Fibroblast of lung (primary cell): Measurements from ENCODE around the gene AGT. TPM values are rescaled to one million over a fixed set of nuclear protein-coding genes. Genes with fewer than 3 reads are reported as not detected.

Experiments
- DNase-seq, 2 donors: peaks; one replicate each; pipeline versions ENCODE4 v3.0.0 to v3.0.0-alpha.2; 2010; ENCODE audit warnings: low read depth in 2 of 2
- H2AFZ ChIP-seq: 2 replicates; pipeline ENCODE4 v1.5.1; 2012; ENCODE audit warnings: low read length, control low read depth, inconsistent platforms
- H3K27ac ChIP-seq: 2 replicates; pipeline ENCODE4 v1.5.1; 2011; ENCODE audit warnings: low read length, control low read depth; ENCODE audit not compliant: insufficient read depth
- H3K27me3 ChIP-seq: 2 replicates; pipeline ENCODE4 v1.5.1; 2011; ENCODE audit warnings: mild to moderate bottlenecking, low read length; ENCODE audit not compliant: control insufficient read depth, insufficient read depth
- H3K36me3 ChIP-seq: 2 replicates; pipeline ENCODE4 v1.5.1; 2011; ENCODE audit warnings: low read length; ENCODE audit not compliant: control insufficient read depth, insufficient read depth
- H3K4me1 ChIP-seq: 2 replicates; pipeline ENCODE4 v1.5.1; 2011; ENCODE audit warnings: low read length; ENCODE audit not compliant: control insufficient read depth, insufficient read depth; ENCODE audit errors: extremely low read depth
- H3K4me2 ChIP-seq: 2 replicates; pipeline ENCODE4 v1.5.1; 2011; ENCODE audit warnings: low read length, control low read depth; ENCODE audit not compliant: insufficient read depth; ENCODE audit errors: extremely low read depth
- H3K4me3 ChIP-seq, 4 experiments: fragments of 200-600 bp in 1 of 4; sonication (generic) in 1 of 4; replicated peaks in 1 of 4; 2 replicates each; pipeline ENCODE4 v1.5.1; 2011 to 2016; ENCODE audit warnings: low read length in 4 of 4, low read depth in 3 of 4, mild to moderate bottlenecking in 3 of 4, control low read depth in 2 of 4, inconsistent platforms in 1 of 4, mixed read lengths in 1 of 4; ENCODE audit not compliant: insufficient read depth in 1 of 4; ENCODE audit errors: control extremely low read depth in 1 of 4
- H3K79me2 ChIP-seq: 2 replicates; pipeline ENCODE4 v1.5.1; 2012; ENCODE audit warnings: mild to moderate bottlenecking, low read length, inconsistent platforms; ENCODE audit not compliant: control insufficient read depth, insufficient read depth
- H3K9ac ChIP-seq: 2 replicates; pipeline ENCODE4 v1.5.1; 2011; ENCODE audit warnings: mild to moderate bottlenecking, low read length, control low read depth; ENCODE audit not compliant: insufficient read depth
- H3K9me3 ChIP-seq: 2 replicates; pipeline ENCODE4 v1.5.1; 2012; ENCODE audit warnings: low read depth, low read length; ENCODE audit not compliant: control insufficient read depth, insufficient read depth
- H4K20me1 ChIP-seq: 2 replicates; pipeline ENCODE4 v1.5.1; 2011; ENCODE audit warnings: low read length; ENCODE audit not compliant: control insufficient read depth, insufficient read depth; ENCODE audit errors: extremely low read depth
- CTCF ChIP-seq, 2 donors: IDR thresholded peaks in 1 of 2; conservative IDR thresholded peaks in 1 of 2; 1 replicate in 1 of 2; 2 replicates in 1 of 2; pipeline ENCODE4 v1.5.1; 2011 to 2012; ENCODE audit warnings: low read length in 2 of 2, control low read depth in 1 of 2, inconsistent platforms in 1 of 2, low read depth in 1 of 2, mild to moderate bottlenecking in 1 of 2
- EZH2 ChIP-seq: IDR thresholded peaks from 2 replicates; pipeline ENCODE4 v1.5.1; 2012; ENCODE audit warnings: low read length, control low read depth, mild to moderate bottlenecking; ENCODE audit errors: missing control alignments
- polyA plus RNA-seq, 2 donors: library from polyadenylated mRNA; depleted of rRNA in 1 of 2; stranded (reverse) in 1 of 2; unstranded in 1 of 2; fragments of >200 nt; gene quantifications; 2 replicates each; pipeline ENCODE4 v1.2.1, GENCODE V29; 2011 to 2012; ENCODE audit warnings: missing spikeins in 1 of 2
- total RNA-seq: library from RNA; depleted of rRNA; stranded (reverse); fragments of >200 nt; gene quantifications from 2 replicates; pipeline ENCODE4 v1.2.1, GENCODE V29; 2014

Gene AGT
- total and polyA plus RNA-seq, 2 donors (not counting 1 experiment from before 2014, with no cell fraction given), result 3.7 to 10.6 TPM

DNA sequence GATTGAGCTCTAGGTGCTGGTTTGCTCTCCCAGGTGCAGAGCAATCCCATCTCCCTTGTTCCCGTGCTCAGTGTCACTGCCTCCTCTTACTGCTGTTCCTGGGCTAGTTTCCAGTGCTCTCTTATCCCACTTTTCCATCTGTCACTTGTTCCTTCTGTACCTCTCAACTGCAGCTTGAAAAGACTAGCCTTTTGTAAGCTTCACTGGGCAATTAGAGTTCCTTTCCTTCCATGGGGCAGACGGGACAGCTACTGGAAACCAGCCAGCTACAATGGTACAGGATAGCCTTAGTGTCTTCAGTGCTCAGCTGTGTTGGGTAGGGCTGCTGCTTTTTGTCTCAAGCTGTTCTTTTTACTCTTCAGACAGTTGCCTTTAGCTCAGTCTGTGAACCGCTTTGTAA, 31.6 kb downstream of the AGT start:
- Histone ChIP-seq H3K4me2 (no peak overlapping the region), H3K4me3 (no peak overlapping the region), H3K79me2 (no peaks in the 10 kb centered on the region), H2AFZ (no peak overlapping the region), H3K4me1 (peaks cover 10% of the 10 kb centered on the region), H3K9ac (no peak overlapping the region), H3K36me3 (no peaks in the 10 kb centered on the region), H3K9me3 (no peaks in the 10 kb centered on the region), H3K27ac (no peak overlapping the region), H3K27me3 (no peaks in the 10 kb centered on the region), H4K20me1 (no peaks in the 10 kb centered on the region)
- TF ChIP-seq CTCF (conservative IDR thresholded peaks at IDR 0.05 in 1 of 2, IDR thresholded peaks at IDR 0.05 in 1 of 2; ENCODE audit: low read depth in 1 of 2, low read length in 2 of 2) (no peak), EZH2 (no peak)
- DNase-seq, result peak in 1 of 2 donors; percentile 9

- H3K27ac ChIP-seq, result no peak overlapping the region
- peaks cover 10% of the 10 kb centered on the region for H3K4me1 ChIP-seq
- no peak for TF ChIP-seq CTCF (conservative IDR thresholded peaks at IDR 0.05 in 1 of 2, IDR thresholded peaks at IDR 0.05 in 1 of 2; ENCODE audit: low read depth in 1 of 2, low read length in 2 of 2)
- TF ChIP-seq EZH2, result no peak
- no peak overlapping the region for H2AFZ ChIP-seq
- H3K9ac ChIP-seq, result no peak overlapping the region
- H3K4me2 ChIP-seq, result no peak overlapping the region
- H3K79me2 ChIP-seq, result no peaks in the 10 kb centered on the region
- H4K20me1 ChIP-seq, result no peaks in the 10 kb centered on the region
- H3K36me3 ChIP-seq, result no peaks in the 10 kb centered on the region
- no peaks in the 10 kb centered on the region for H3K27me3 ChIP-seq
- peak; percentile 84 to 85 for DNase-seq
- no peak overlapping the region for H3K4me3 ChIP-seq
- H3K9me3 ChIP-seq, result no peaks in the 10 kb centered on the region
Measured at GRCh38 chr1:230681599-230681998, 32.3 kb downstream of the AGT start.

DNA sequence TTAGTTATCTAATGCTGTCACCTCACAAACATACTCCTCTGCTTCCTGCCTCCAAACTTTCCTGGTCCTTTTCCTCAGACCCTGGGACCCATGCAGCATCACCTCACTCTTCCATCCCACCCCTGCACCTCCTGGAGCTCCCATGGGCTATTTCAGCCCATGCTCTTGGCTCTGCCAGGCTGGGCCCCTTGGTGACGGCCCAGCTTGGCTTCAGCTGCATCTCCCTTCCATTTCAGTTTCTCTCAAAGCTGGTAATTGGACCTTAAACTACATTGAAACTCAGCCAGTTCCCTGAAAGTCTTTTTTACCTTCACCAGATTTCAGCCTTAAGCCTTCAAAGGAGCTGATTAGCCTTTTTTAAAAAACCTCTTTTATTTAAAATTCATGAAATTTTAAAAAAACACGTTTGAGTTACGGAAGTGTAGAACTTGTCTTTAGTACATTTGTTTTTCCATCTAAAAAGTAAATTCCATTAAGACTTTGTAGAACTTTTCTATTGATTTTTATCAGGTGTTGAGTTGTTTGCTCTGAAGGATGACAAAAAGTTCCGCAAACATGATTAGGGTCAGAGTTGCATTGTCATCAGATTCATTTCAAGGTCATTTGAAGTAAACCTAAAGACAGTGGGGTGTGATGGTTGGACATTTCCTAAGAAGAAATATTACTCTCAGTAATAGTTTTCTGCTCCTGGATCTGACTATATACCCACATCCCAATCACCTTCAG, 33.5 kb downstream of the AGT start:
- no peaks in the 10 kb centered on the region for H3K36me3 ChIP-seq
- no peak overlapping the region for H3K4me3 ChIP-seq
- H3K9me3 ChIP-seq, result no peaks in the 10 kb centered on the region
- DNase-seq, result no peak
- TF ChIP-seq EZH2 (no peak), CTCF (conservative IDR thresholded peaks at IDR 0.05 in 1 of 2, IDR thresholded peaks at IDR 0.05 in 1 of 2; ENCODE audit: low read depth in 1 of 2, low read length in 2 of 2) (no peak)
- no peak overlapping the region for H3K9ac ChIP-seq
- no peaks in the 10 kb centered on the region for H3K27me3 ChIP-seq
- H3K4me1 ChIP-seq, result peaks cover 10% of the 10 kb centered on the region
- H2AFZ ChIP-seq, result no peak overlapping the region
- no peak overlapping the region for H3K27ac ChIP-seq
- H3K79me2 ChIP-seq, result no peaks in the 10 kb centered on the region
- no peaks in the 10 kb centered on the region for H4K20me1 ChIP-seq
- H3K4me2 ChIP-seq, result no peak overlapping the region
